ENCODE measurements around the gene CFAP45. TPM values are rescaled to one million over a fixed set of nuclear protein-coding genes. Genes with fewer than 3 reads are reported as not detected.

Gene CFAP45
- total and polyA plus RNA-seq, 2 experiments from 2014 or later = 0.36 TPM; not detected in 1

DNA sequence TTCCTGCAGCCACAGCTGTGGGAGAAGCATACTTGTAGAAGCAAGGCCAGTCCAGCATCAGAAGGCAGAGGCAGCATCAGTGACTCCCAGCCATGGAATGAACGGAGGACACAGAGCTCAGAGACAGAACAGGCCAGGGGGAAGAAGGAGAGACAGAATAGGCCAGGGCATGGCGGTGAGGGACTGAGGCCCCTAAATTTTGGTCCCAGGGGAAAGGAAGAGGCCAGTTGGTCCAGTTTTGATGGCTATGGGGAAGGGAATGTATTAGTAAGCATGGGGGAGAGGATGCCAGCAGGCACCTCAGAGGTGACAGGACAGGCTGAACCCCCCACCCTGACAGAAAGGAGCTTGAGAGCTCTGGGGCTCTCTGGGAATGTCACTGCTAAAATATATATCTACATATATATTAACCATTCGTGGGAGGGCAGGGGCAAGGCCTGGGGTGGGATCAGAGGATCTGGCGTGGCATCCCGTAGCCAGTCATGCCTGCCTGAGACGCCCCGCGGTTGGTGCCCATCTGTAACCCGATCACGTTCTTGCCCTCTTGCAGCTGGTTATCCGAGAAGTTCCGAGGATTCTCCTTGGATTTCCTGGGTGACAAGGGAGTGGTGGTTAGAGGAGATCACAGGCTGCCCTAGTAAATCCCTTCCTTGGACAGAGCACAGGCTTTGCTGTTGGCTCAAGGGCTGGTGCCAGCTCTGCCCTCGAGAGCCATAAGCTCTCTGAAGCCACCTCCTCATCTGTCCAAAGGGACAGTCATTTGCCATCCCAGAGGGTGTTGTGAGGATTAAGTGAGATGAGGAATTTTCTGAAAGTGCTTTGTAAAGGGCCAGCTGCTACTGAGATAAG, 18.6 kb upstream of the CFAP45 start:
- H4K20me1 ChIP-seq (replicated peaks; ENCODE audit: insufficient read depth) = no peaks in the 10 kb centered on the region

More for the DNA sequence above, 18.6 kb upstream of the CFAP45 start:
- no peak overlapping the region for H3K27ac Mint-ChIP-seq
- H2AFZ ChIP-seq = no peak overlapping the region
- H3K4me2 ChIP-seq = no peak overlapping the region
- H3K9me2 ChIP-seq (ENCODE audit: insufficient read depth) = no peaks in the 10 kb centered on the region
- no peaks in the 10 kb centered on the region for H3K36me3 ChIP-seq (ENCODE audit: insufficient read depth)
- no peak overlapping the region for H3K4me3 ChIP-seq
- no peak for DNase-seq (ENCODE audit: low spot score)
- H3K9me3 Mint-ChIP-seq = no peaks in the 10 kb centered on the region
- H3K79me2 ChIP-seq (replicated peaks; ENCODE audit: insufficient read depth) = no peaks in the 10 kb centered on the region; the same call in 1 of the 2 replicates
- peaks cover 17% of the 10 kb centered on the region for H3K27me3 Mint-ChIP-seq (ENCODE audit: insufficient read depth, low read depth, poor library complexity)
- H3K4me1 ChIP-seq (ENCODE audit: insufficient read depth) = peaks cover 27% of the 10 kb centered on the region
- peaks cover 49% of the 10 kb centered on the region for H3K4me1 Mint-ChIP-seq
- no peak overlapping the region for H3K27ac ChIP-seq (ENCODE audit: low read depth)
- H3K27me3 ChIP-seq (ENCODE audit: insufficient read depth) = 0 out of 2 replicates have a peak, but pooled peaks cover 2% of the 10 kb centered on the region
- H3K36me3 Mint-ChIP-seq (ENCODE audit: low read depth) = peaks cover 11% of the 10 kb centered on the region
- H3K4me3 Mint-ChIP-seq = no peak overlapping the region
- H3F3A ChIP-seq (replicated peaks; ENCODE audit: low read depth) = no peaks in the 10 kb centered on the region
- ATAC-seq = no peak
- TF ChIP-seq, protein P1, sequence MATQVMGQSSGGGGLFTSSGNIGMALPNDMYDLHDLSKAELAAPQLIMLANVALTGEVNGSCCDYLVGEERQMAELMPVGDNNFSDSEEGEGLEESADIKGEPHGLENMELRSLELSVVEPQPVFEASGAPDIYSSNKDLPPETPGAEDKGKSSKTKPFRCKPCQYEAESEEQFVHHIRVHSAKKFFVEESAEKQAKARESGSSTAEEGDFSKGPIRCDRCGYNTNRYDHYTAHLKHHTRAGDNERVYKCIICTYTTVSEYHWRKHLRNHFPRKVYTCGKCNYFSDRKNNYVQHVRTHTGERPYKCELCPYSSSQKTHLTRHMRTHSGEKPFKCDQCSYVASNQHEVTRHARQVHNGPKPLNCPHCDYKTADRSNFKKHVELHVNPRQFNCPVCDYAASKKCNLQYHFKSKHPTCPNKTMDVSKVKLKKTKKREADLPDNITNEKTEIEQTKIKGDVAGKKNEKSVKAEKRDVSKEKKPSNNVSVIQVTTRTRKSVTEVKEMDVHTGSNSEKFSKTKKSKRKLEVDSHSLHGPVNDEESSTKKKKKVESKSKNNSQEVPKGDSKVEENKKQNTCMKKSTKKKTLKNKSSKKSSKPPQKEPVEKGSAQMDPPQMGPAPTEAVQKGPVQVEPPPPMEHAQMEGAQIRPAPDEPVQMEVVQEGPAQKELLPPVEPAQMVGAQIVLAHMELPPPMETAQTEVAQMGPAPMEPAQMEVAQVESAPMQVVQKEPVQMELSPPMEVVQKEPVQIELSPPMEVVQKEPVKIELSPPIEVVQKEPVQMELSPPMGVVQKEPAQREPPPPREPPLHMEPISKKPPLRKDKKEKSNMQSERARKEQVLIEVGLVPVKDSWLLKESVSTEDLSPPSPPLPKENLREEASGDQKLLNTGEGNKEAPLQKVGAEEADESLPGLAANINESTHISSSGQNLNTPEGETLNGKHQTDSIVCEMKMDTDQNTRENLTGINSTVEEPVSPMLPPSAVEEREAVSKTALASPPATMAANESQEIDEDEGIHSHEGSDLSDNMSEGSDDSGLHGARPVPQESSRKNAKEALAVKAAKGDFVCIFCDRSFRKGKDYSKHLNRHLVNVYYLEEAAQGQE (IDR thresholded peaks at IDR 0.05; ENCODE audit: unreplicated experiment) = no peak
- TF ChIP-seq STAT1 (IDR thresholded peaks at IDR 0.05; ENCODE audit: unreplicated experiment) (no peak), ZNF331 (CRISPR knock-in tag; IDR thresholded peaks at IDR 0.05; ENCODE audit: low read depth) (no peak), JUNB (IDR thresholded peaks at IDR 0.05; ENCODE audit: unreplicated experiment) (no peak), NANOG (IDR thresholded peaks at IDR 0.05; ENCODE audit: borderline replicate concordance) (no peak), POLR2AphosphoS5 (IDR thresholded peaks at IDR 0.05; ENCODE audit: low read depth) (no peak), EZH2phosphoT487 (IDR thresholded peaks at IDR 0.05; ENCODE audit: unreplicated experiment) (no peak), CREB1 (CRISPR knock-in tag; IDR thresholded peaks at IDR 0.05; ENCODE audit: low read depth) (no peak)
- TF ChIP-seq, protein P2, sequence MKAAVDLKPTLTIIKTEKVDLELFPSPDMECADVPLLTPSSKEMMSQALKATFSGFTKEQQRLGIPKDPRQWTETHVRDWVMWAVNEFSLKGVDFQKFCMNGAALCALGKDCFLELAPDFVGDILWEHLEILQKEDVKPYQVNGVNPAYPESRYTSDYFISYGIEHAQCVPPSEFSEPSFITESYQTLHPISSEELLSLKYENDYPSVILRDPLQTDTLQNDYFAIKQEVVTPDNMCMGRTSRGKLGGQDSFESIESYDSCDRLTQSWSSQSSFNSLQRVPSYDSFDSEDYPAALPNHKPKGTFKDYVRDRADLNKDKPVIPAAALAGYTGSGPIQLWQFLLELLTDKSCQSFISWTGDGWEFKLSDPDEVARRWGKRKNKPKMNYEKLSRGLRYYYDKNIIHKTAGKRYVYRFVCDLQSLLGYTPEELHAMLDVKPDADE (IDR thresholded peaks at IDR 0.05) = no peak
- TF ChIP-seq, protein P3, sequence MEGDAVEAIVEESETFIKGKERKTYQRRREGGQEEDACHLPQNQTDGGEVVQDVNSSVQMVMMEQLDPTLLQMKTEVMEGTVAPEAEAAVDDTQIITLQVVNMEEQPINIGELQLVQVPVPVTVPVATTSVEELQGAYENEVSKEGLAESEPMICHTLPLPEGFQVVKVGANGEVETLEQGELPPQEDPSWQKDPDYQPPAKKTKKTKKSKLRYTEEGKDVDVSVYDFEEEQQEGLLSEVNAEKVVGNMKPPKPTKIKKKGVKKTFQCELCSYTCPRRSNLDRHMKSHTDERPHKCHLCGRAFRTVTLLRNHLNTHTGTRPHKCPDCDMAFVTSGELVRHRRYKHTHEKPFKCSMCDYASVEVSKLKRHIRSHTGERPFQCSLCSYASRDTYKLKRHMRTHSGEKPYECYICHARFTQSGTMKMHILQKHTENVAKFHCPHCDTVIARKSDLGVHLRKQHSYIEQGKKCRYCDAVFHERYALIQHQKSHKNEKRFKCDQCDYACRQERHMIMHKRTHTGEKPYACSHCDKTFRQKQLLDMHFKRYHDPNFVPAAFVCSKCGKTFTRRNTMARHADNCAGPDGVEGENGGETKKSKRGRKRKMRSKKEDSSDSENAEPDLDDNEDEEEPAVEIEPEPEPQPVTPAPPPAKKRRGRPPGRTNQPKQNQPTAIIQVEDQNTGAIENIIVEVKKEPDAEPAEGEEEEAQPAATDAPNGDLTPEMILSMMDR (conservative IDR thresholded peaks at IDR 0.05; ENCODE audit: low read depth in 2 of 2) = no peak

Measured in GM23338 (cell line).